Measurements from ENCODE around the gene PDLIM7. TPM values are rescaled to one million over a fixed set of nuclear protein-coding genes. Genes with fewer than 3 reads are reported as not detected.

PDLIM7 gene
- polyA plus RNA-seq, 1 of the 3 experiments (the other 2 are of a cell fraction): 206 TPM

DNA sequence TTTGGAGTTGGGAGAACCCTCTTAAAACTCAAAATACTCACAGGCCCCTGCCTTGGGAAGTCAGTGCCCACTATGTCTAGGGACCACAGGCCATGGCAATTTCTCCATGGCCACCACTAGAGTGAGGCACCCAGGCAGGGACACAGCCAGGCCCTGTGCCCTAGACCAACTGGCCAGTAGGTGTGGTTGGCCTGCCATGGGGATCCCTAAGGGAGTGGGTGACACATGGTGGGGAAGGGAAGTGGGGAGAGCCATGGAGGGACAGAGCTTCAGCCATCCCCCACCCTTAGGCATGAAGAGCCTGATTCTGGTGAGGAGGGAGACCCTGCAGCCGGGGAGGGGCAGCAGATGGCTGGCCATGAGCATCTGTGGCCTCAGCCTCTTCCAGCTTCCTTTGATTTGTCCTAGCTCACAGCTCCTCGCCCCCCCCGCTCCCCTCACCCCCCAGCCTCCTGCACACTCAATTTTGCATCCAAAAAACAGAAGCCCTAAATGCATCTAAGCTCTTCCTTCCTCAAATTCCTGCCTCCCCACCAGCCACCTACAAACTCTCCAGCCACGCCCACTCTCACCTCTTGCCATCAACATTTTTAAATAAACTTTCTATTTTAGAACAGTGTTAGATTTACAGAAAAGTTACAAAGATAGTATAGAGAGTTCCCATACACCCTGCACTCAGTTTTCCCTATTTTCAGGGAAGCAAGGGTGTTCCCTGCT, 22.4 kb downstream of the PDLIM7 start:
- no peak overlapping the region for H3K4me2 ChIP-seq
- peaks cover 54% of the 10 kb centered on the region for H3F3A ChIP-seq (replicated peaks; ENCODE audit: insufficient read depth)
- peaks cover 23 to 78% of the 10 kb centered on the region in 2 experiments for H3K4me1 ChIP-seq (ENCODE audit: control insufficient read depth in 1 of 2, insufficient read depth in 2 of 2, low read depth in 1 of 2, low read length in 1 of 2)
- no peak overlapping the region for H3K9ac ChIP-seq
- peaks cover 30% of the 10 kb centered on the region for H3K79me2 ChIP-seq (ENCODE audit: insufficient read depth)
- no peaks in the 10 kb centered on the region for H3K27me3 ChIP-seq (ENCODE audit: insufficient read depth)
- H3K9me2 ChIP-seq: no peaks in the 10 kb centered on the region
- CTCF ChIA-PET: interaction anchor here (1.4 to 20.3 kb wide), 6 partner anchors 10 to 71 kb away, joined by 3 to 215 read pairs (median 20); partner anchors contain the start of gene PDLIM7
- H3K9me3 ChIP-seq: no peaks in the 10 kb centered on the region
- 92% methylated on average over 4 of the region's 4 CpGs for WGBS (ENCODE audit: low lambda C conversion rate)
- peaks cover 32% of the 10 kb centered on the region for H4K20me1 ChIP-seq (ENCODE audit: insufficient read depth)
- H2AFZ ChIP-seq (ENCODE audit: low read depth): no peak overlapping the region
- peaks cover 5 to 12% of the 10 kb centered on the region in 2 experiments for H3K36me3 ChIP-seq (replicated peaks in 1 of 2; ENCODE audit: control insufficient read depth in 1 of 2, insufficient read depth in 2 of 2, low read length in 1 of 2)
- POLR2A ChIA-PET: interaction anchor here (0.6 kb wide), 1 partner anchor 20 kb away, joined by 3 read pairs; no protein-coding TSS in a partner anchor
- no peak for DNase-seq
- no peak for TF ChIP-seq MEF2A (IDR thresholded peaks at IDR 0.05; ENCODE audit: borderline replicate concordance, low read depth)
- TF ChIP-seq, protein P1, sequence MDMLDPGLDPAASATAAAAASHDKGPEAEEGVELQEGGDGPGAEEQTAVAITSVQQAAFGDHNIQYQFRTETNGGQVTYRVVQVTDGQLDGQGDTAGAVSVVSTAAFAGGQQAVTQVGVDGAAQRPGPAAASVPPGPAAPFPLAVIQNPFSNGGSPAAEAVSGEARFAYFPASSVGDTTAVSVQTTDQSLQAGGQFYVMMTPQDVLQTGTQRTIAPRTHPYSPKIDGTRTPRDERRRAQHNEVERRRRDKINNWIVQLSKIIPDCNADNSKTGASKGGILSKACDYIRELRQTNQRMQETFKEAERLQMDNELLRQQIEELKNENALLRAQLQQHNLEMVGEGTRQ (IDR thresholded peaks at IDR 0.05; ENCODE audit: borderline replicate concordance, low read depth, low read length): no peak
- TF ChIP-seq TEAD4 (IDR thresholded peaks at IDR 0.05; ENCODE audit: borderline replicate concordance, insufficient read depth): no peak
- TF ChIP-seq FOSL2 (IDR thresholded peaks at IDR 0.05; ENCODE audit: borderline replicate concordance, low read depth): no peak
- TF ChIP-seq, protein P2, sequence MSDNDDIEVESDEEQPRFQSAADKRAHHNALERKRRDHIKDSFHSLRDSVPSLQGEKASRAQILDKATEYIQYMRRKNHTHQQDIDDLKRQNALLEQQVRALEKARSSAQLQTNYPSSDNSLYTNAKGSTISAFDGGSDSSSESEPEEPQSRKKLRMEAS (IDR thresholded peaks at IDR 0.05; ENCODE audit: low read depth): no peak
- TF ChIP-seq, protein P3, sequence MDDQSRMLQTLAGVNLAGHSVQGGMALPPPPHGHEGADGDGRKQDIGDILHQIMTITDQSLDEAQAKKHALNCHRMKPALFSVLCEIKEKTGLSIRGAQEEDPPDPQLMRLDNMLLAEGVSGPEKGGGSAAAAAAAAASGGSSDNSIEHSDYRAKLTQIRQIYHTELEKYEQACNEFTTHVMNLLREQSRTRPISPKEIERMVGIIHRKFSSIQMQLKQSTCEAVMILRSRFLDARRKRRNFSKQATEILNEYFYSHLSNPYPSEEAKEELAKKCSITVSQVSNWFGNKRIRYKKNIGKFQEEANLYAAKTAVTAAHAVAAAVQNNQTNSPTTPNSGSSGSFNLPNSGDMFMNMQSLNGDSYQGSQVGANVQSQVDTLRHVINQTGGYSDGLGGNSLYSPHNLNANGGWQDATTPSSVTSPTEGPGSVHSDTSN (IDR thresholded peaks at IDR 0.05): no peak
- no peak for TF ChIP-seq POLR2AphosphoS5 (IDR thresholded peaks at IDR 0.05; ENCODE audit: low read depth, low read length)
- no peak for TF ChIP-seq NFIC (IDR thresholded peaks at IDR 0.05; ENCODE audit: borderline replicate concordance)
- TF ChIP-seq SMC3 (IDR thresholded peaks at IDR 0.05; ENCODE audit: low read depth, low read length): no peak
- TF ChIP-seq, protein P4, sequence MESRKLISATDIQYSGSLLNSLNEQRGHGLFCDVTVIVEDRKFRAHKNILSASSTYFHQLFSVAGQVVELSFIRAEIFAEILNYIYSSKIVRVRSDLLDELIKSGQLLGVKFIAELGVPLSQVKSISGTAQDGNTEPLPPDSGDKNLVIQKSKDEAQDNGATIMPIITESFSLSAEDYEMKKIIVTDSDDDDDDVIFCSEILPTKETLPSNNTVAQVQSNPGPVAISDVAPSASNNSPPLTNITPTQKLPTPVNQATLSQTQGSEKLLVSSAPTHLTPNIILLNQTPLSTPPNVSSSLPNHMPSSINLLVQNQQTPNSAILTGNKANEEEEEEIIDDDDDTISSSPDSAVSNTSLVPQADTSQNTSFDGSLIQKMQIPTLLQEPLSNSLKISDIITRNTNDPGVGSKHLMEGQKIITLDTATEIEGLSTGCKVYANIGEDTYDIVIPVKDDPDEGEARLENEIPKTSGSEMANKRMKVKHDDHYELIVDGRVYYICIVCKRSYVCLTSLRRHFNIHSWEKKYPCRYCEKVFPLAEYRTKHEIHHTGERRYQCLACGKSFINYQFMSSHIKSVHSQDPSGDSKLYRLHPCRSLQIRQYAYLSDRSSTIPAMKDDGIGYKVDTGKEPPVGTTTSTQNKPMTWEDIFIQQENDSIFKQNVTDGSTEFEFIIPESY (IDR thresholded peaks at IDR 0.05; ENCODE audit: borderline replicate concordance, low read depth): no peak
- no peak for TF ChIP-seq GATA2 (CRISPR knock-in tag; IDR thresholded peaks at IDR 0.05)
- no peak for TF ChIP-seq GABPA (IDR thresholded peaks at IDR 0.05; ENCODE audit: low read depth)
- H3K4me3 ChIP-seq (ENCODE audit: low read depth in 2 of 2, low read length in 1 of 2): no peak overlapping the region
- peak overlapping the region in 1 of 2 experiments; percentile 31; a peak in 2 of 4 replicates for H3K27ac ChIP-seq (ENCODE audit: low read depth in 2 of 2, low read length in 1 of 2)
